ENCODE data around the gene APBA2. TPM values are rescaled to one million over a fixed set of nuclear protein-coding genes. Genes with fewer than 3 reads are reported as not detected.

Gene APBA2
- total RNA-seq, 6 experiments from 2014 or later: 5.3 to 6.5 (median 6.1) TPM

DNA sequence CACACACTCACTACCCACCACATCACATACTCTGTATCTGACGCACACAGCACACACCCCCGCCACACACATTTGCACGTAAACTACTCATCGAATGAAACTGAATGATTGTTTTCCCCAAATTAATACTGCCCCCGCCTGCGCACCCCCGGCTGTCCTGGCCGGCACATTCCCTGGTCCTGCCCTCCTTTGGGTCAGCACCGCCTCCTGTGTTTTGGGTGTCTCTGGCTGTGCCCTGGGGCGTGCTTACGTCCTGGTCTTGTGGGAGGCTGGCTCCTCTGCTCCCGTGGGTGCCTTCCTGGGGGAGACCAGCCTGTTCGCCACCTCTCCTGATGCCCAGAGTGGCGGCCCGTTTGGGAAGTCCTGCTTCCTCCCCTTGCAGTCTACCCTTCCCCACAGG is 30.2 kb downstream of the APBA2 start:
- no peaks in the 10 kb centered on the region for H3K4me1 Mint-ChIP-seq (ENCODE audit: low read depth)
- H3K27ac Mint-ChIP-seq: no peak overlapping the region
- H3K4me3 Mint-ChIP-seq: no peak overlapping the region
- DNase-seq: no peak
- H3K27me3 Mint-ChIP-seq (ENCODE audit: insufficient read depth): no peaks in the 10 kb centered on the region
- no peaks in the 10 kb centered on the region for H3K36me3 Mint-ChIP-seq (ENCODE audit: low read depth)
- TF ChIP-seq CTCF (IDR thresholded peaks at IDR 0.05): no peak
- no peaks in the 10 kb centered on the region for H3K9me3 Mint-ChIP-seq

GRCh38 chr15:28917791-28918140 is 32.0 kb downstream of the APBA2 start:
- no peaks in the 10 kb centered on the region for H3K36me3 Mint-ChIP-seq (ENCODE audit: low read depth)
- no peak for TF ChIP-seq CTCF (IDR thresholded peaks at IDR 0.05)
- H3K4me1 Mint-ChIP-seq (ENCODE audit: low read depth): no peaks in the 10 kb centered on the region
- no peaks in the 10 kb centered on the region for H3K9me3 Mint-ChIP-seq
- H3K27me3 Mint-ChIP-seq (ENCODE audit: insufficient read depth): no peaks in the 10 kb centered on the region; the same call in 1 of the 2 replicates
- no peak for DNase-seq
- no peak overlapping the region for H3K27ac Mint-ChIP-seq
- no peak overlapping the region for H3K4me3 Mint-ChIP-seq

DNA sequence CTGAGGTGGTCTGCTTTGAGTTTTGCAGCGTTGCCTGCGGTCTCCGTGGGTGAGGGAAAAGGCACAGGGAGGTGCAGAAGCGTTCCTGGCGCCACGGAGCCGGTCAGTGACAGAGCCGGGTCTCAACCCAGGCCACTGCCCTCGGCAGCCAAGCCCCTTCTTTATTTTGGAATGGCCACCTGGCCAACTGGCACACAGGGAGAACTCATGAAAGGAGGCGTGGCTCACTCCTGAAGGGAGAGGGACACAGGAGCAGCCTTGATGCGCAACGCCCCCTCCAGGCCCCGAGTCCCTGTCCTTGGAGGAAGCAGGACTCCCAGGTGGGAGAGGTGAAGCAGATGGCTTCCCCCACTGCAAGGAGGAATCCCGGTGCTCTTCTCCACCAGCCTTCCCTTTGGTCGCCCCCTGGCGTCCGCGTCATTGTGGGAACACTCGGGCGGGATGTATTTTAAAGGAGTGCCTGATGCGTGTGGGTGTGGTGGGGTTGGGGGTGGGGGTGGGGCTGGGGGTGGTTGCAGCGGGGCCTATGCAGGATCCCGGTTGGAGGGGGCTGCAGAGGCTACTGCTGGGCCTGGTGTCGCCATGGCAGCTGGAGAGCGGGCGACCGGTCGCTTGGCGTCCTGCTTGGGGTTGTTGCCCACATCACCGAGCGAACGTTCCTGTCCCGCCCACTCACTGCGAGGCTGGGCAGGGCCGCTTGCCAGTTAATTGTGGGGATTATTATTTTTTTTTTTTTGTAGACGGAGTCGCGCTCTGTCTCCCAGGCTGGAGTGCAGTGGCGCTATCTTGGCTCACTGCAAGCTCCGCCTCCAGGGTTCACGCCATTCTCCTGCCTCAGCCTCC is 32.6 kb downstream of the APBA2 start:
- Mint-ChIP-seq H3K27ac (no peak overlapping the region), H3K9me3 (no peaks in the 10 kb centered on the region), H3K4me1 (ENCODE audit: low read depth) (no peaks in the 10 kb centered on the region), H3K27me3 (ENCODE audit: insufficient read depth) (no peaks in the 10 kb centered on the region; the same call in 1 of the 2 replicates), H3K36me3 (ENCODE audit: low read depth) (no peaks in the 10 kb centered on the region), H3K4me3 (no peak overlapping the region)
- no peak for TF ChIP-seq CTCF (IDR thresholded peaks at IDR 0.05)
- DNase-seq: no peak

- H3K27me3 Mint-ChIP-seq (ENCODE audit: insufficient read depth): no peaks in the 10 kb centered on the region; the same call in 1 of the 2 replicates
- DNase-seq: no peak
- no peaks in the 10 kb centered on the region for H3K9me3 Mint-ChIP-seq
- H3K4me1 Mint-ChIP-seq (ENCODE audit: low read depth): no peaks in the 10 kb centered on the region
- no peak overlapping the region for H3K27ac Mint-ChIP-seq
- H3K4me3 Mint-ChIP-seq: no peak overlapping the region
- H3K36me3 Mint-ChIP-seq (ENCODE audit: low read depth): no peaks in the 10 kb centered on the region
- TF ChIP-seq CTCF (IDR thresholded peaks at IDR 0.05): no peak
These were observed 33.4 kb downstream of the APBA2 start for GRCh38 chr15:28919201-28919635.

GRCh38 chr15:28919679-28920655 is 34.2 kb downstream of the APBA2 start:
- no peak overlapping the region for H3K27ac Mint-ChIP-seq

More at GRCh38 chr15:28919679-28920655, 34.2 kb downstream of the APBA2 start:
- H3K4me1 Mint-ChIP-seq (ENCODE audit: low read depth): no peaks in the 10 kb centered on the region
- H3K27me3 Mint-ChIP-seq (ENCODE audit: insufficient read depth): no peaks in the 10 kb centered on the region; the same call in 1 of the 2 replicates
- no peak for DNase-seq
- no peaks in the 10 kb centered on the region for H3K36me3 Mint-ChIP-seq (ENCODE audit: low read depth)
- H3K4me3 Mint-ChIP-seq: no peak overlapping the region
- TF ChIP-seq CTCF (IDR thresholded peaks at IDR 0.05): no peak
- H3K9me3 Mint-ChIP-seq: no peaks in the 10 kb centered on the region
